GM19351 (cell line): ENCODE results near the gene FAM204A.

ENCODE experiments used
- ATAC-seq: cut with Tn5 transposase; IDR thresholded peaks from one replicate; pipeline ENCODE4 v1.9.1; 2021; ENCODE audit warnings: mild to moderate bottlenecking, moderate library complexity; ENCODE audit not compliant: unreplicated experiment

FAM204A gene

DNA sequence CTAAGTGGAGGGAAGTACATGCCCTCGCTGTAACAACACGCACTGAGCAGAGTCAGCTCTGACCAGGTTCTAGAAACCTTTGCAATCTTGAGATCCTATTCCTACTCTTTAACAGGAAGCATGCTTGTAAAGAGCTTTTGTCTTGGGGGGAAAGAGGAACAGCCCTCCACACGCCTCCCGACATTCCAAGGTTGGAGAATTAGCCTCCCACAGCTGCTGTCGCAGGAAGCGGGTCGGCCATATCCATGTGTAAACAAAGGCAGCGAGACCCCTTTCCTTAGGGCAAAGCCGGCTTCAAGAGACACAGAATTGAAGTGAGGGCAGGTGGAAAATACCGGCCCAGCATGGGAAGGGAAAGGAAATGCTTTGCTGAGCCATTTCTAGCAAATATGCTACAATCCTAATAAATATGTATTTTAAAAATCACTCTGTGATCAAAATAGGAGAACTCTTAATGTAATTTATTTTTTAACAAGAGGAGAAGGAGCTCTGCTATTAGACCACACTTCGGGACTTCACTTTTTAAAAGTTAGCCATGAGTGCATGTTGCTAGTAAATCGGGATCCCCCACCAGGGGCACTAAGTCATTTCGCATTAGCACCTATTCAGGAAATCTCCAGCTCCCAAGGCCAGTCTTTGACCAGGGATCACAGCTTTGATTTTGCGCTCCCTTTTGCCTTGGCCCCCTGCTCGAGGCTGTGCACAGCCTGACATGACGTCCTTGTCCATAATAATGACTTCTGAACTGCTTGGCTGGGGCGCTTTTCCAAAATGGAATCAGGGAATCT lies 55.9 kb downstream of the FAM204A start:
- ATAC-seq: no peak

DNA sequence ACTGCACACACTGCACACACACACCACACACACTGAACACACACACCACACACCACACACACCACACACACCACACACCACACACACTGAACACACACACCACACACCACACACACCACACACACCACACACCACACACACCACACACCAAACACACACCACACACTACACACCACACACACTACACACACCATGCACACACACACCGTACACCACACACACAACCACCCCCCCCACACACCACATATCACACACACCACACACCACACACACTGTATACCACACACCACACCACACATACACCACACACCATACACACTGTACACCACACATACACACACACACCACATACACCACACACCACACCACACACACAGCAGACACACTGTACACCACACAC lies 59.5 kb downstream of the FAM204A start:
- ATAC-seq: no peak

- no peak for ATAC-seq
These were observed 63.5 kb downstream of the FAM204A start for GRCh38 chr10:118278649-118279048.

- no peak for ATAC-seq
These were observed 64.3 kb downstream of the FAM204A start for GRCh38 chr10:118277871-118278270.

- ATAC-seq: no peak
These were observed 65.4 kb downstream of the FAM204A start for GRCh38 chr10:118276727-118277126.

DNA sequence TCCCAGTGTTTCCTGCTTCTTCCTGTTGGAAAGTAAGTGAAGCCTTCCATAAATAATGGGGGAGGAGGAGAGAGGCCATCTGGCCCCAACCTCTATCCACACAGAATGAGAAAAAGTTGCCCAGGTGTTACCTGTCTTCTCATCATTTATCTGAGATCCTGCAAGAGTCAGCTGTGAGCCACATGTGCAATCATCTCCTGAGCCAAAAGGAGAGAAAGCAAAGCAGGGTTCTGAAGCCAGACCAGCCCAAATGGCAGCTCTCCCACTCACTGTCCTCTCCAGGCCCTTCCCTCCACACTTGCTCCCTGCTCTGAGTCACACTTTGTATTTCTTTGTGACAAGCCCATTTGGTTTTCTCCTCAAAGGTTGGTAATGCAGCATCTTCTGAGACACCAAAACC lies 65.9 kb downstream of the FAM204A start:
- ATAC-seq: no peak

GRCh38 chr10:118273662-118274061 lies 68.5 kb downstream of the FAM204A start:
- ATAC-seq: no peak

GRCh38 chr10:118272767-118273166 lies 69.4 kb downstream of the FAM204A start:
- ATAC-seq: no peak

DNA sequence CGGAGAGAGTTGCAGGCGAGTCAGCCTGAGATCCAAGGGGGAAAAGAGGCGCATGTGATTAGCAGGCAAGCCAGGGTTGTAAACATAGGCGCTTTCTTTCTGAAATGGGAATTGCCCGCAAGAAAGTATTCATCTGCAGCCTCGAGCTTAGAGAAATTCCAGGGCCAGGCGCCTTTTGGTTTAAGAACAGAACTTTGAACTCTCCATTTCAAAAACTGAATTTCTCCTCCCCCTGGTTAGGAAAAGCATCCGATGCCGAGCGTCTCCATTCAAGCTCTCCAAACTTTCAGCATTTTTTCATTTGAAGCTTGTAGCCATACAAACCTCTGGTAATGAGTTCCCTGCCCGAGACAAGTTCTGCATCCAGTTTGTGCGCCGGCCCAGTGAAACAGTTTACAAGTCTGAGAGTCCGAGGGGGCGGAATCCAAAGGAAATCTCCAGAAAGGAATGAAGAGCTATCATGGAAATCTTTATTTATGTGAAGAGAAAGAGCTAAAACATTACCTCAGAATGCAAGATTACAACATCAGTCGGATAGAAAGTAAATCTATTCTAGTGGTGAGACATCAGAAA lies 69.9 kb downstream of the FAM204A start:
- no peak for ATAC-seq

DNA sequence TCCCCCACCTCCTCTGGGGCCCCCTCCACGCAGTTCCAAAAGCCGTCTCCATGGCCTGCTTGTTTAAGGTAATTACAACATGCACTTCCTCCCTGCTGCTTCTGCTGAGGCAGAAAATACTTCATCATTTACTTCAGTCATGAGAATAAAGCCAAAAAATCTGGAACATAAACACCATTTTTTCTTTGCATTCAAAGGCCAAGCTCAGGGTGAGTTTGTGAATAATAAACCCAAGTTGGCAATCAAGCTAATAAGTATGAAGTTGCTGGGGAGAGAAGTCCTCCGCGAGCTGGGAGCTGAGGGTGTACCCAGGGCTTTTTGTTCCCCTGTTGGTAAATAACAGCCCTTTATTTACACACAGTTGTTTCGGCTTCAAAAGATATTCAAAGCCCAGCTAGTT lies 70.5 kb downstream of the FAM204A start:
- ATAC-seq: no peak

GRCh38 chr10:118266098-118266748 lies 75.9 kb downstream of the FAM204A start:
- no peak for ATAC-seq

GRCh38 chr10:118264838-118265470 lies 77.2 kb downstream of the FAM204A start:
- no peak for ATAC-seq

- ATAC-seq: no peak
These were observed 77.9 kb downstream of the FAM204A start for GRCh38 chr10:118264252-118264651.

- no peak for ATAC-seq
These were observed 79.6 kb downstream of the FAM204A start for GRCh38 chr10:118262538-118262937.

DNA sequence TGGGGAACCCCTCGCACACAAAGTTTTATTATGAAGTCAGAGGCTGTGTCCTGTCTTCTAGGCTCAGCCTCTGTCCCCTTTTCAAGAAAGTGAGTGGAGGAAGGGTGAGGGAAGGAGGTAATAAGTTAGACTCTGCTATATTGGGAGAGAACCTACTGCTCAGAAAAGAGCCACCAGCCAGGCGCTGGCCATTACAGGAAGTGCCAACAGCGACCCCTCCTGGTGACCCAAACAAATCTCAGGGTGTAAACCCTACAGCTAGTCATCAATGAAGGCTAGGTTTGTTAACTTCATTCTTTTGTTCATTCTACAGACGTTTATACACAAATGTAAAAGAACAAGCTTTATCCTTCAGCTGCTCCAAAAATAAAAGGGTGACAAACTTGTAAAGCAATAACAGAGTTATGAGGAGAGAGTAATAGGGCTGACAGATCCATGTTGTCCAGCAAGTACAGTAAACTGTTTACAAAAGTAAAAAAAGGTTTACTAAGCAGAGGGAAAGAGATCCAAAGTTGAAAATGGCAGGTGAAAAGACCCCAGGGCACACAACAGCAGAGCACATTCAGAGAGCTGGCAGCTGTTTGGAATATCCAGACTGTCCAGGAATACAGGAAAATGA lies 82.7 kb downstream of the FAM204A start:
- ATAC-seq: no peak

DNA sequence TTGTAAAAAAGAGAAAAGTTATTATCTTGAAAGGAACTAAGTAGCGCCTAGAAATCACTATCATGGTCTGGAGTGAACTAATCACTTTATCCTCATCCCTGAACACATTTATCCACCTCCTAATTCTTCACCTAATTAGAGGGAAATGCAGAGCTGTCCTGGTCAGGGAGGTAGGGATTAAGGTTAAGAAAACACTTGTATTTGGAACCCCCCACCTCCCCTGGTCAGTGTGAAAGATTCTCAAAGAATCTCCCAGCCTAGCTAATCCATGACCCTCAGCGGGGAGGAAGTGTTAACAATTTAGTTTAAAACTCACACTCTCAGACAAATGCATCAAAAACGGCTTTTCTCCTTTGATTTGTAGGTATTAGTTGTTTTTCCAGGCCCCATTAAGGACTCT lies 83.8 kb downstream of the FAM204A start:
- ATAC-seq: no peak

DNA sequence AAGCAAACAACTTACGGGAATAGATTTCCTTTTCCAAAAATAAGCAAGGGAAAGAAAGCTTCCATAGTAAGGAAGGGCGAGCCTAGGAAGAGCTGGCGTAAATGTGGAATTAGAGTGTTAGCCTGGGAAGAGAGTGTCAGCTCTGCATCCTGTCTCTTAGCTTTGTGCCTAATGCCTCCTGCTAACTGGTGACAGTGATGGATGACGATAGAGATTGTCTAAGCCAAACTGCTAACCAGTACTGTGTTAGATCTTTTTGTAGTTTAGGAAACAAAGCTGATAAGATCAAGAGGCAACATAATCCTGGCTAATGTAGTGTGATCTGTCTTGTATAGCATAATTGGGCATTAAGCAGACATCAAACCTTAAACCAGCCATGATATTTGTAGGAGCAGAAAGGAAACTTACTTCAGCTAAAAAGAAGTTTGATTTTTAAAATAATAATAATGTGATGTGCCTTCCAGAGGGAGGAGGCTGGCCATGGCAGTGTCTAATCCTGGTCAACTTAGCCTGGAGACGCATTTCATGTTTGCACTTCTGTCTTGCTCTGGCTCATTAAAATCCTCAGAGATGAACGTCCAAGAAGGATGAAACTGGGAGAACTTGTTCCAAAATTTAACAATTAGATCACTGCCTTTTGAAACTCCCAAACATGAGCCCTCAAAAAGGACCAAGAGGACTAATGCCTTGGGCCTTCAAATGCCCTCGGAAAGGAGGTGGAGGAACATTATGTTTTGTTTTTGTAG lies 85.1 kb downstream of the FAM204A start:
- ATAC-seq: no peak

GRCh38 chr10:118256209-118256608 lies 85.9 kb downstream of the FAM204A start:
- ATAC-seq: no peak

GRCh38 chr10:118255355-118255754 lies 86.8 kb downstream of the FAM204A start:
- no peak for ATAC-seq

DNA sequence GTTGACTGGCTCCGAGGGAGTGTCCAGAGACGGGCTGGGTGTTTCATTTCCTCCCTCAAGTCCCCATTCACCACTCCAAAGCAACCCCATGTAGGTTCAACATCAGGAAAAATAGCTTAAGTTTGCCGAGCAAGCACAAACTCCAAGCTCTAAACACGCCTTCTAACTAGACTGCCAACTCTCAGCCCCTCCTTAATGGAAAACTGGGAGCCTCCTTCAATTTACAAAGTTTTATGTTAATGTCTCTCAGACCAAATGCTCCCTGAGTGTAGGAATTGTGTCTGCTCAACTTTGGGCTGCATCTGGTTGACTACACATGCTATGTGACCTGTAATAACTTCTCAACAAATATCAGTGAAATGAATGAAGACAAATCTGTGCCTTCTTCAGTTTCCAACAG lies 87.5 kb downstream of the FAM204A start:
- ATAC-seq: no peak

GRCh38 chr10:118253397-118253796 lies 88.7 kb downstream of the FAM204A start:
- no peak for ATAC-seq
